Mucosa of rectum (tissue), 2 donors: ENCODE data around the gene QSOX1.

Experiments used
- H3K27ac ChIP-seq, 2 donors: one replicate each; pipeline ENCODE4 v1.7.0; 2013; ENCODE audit warnings: inconsistent platforms in 2 of 2, low read depth in 2 of 2, low read length in 2 of 2
- H3K27me3 ChIP-seq, 2 donors: one replicate each; pipeline ENCODE4 v1.7.0; 2013; ENCODE audit warnings: low read length in 2 of 2; ENCODE audit not compliant: control insufficient read depth in 2 of 2, insufficient read depth in 2 of 2
- H3K36me3 ChIP-seq, 2 donors: one replicate each; pipeline ENCODE4 v1.7.0; 2013; ENCODE audit warnings: low read length in 2 of 2; ENCODE audit not compliant: control insufficient read depth in 2 of 2, insufficient read depth in 2 of 2
- H3K4me1 ChIP-seq, 2 donors: one replicate each; pipeline ENCODE4 v1.7.0; 2013; ENCODE audit warnings: low read length in 2 of 2, mild to moderate bottlenecking in 1 of 2; ENCODE audit not compliant: control insufficient read depth in 2 of 2, insufficient read depth in 2 of 2
- H3K4me3 ChIP-seq, 2 donors: one replicate each; pipeline ENCODE4 v1.7.0; 2013; ENCODE audit warnings: low read length in 2 of 2
- H3K9ac ChIP-seq, 2 donors: one replicate each; pipeline ENCODE4 v1.7.0; 2013; ENCODE audit warnings: low read length in 2 of 2, low read depth in 1 of 2, mild to moderate bottlenecking in 1 of 2
- H3K9me3 ChIP-seq, 2 donors: one replicate each; pipeline ENCODE4 v1.7.0; 2013; ENCODE audit warnings: low read length in 2 of 2; ENCODE audit not compliant: control insufficient read depth in 2 of 2
- donor health status: healthy.
- donor health status: Normal muscosa, but diverticular disease.

Gene QSOX1

DNA sequence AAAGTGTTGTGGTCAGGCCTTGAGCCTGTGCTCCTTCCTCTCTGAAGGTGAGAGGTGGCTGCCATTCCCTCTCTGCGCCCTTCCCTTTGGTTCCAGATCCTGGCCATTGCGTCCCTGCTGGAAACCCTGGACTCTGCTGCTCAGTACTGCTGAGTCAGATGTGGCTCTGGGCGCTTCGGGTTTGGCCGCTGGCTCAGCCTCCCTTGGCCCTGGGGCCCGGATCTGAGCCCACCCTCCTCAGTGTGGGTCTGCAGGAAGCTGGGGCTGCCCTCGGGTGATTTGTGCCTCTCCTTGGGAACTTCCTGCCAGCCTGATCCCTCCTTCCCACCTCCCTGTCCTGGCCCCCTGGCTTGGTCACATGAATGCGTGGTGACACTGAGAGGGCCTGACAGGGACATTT, 32.2 kb downstream of the QSOX1 start:
- H3K9me3 ChIP-seq, result no peaks in the 10 kb centered on the region
- H3K36me3 ChIP-seq, result peaks cover 60 to 93% of the 10 kb centered on the region in 2 donors
- no peak overlapping the region for H3K9ac ChIP-seq
- no peaks in the 10 kb centered on the region for H3K27me3 ChIP-seq
- H3K4me3 ChIP-seq, result no peak overlapping the region
- H3K27ac ChIP-seq, result no peak overlapping the region
- no peaks in the 10 kb centered on the region for H3K4me1 ChIP-seq

DNA sequence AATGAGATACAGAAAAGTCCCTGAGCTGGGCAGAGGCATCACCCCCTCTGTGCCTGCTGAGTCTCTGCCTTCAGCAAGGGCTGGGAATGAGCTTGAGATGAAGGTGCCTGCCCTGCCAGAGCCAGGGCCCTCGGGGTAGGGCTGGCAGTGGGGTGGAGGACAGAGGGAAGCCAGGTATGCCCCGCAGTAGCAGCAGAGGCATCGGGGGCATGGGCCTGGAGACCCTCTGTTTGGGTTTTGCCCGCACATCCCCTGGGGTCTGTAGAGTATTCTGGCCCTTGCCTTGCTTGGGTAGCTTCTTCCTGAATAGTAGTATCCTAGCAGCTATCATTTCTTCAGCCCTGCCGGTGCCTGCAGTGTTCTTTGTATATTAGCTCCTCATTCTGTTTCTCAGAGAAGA, 33.0 kb downstream of the QSOX1 start:
- no peak overlapping the region for H3K9ac ChIP-seq
- peaks cover 56 to 87% of the 10 kb centered on the region in 2 donors for H3K36me3 ChIP-seq
- H3K9me3 ChIP-seq, result no peaks in the 10 kb centered on the region

DNA sequence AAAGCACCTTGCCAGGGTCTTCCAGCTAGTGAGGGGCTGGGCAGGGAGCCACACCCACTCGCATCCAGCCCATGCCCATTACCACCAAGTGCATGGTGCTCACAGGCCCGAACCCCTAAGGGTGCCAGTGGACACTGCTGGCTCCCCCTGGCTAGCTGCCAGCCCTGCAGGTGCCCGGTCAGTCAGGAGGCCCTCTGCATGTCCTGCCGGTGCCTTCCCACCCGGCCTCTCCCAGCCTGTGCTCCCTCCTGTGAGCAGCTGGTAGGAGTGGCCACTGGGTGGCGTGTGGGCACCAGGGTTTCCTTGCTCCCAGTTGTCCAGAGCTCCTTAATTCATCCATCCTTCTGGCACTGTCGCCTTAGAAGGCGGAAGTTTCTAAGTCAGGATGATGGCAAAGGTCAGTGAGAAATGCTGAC, 33.4 kb downstream of the QSOX1 start:
- Histone ChIP-seq H3K4me1 (peaks cover 0 to 3% of the 10 kb centered on the region in 2 donors), H3K4me3 (no peak overlapping the region), H3K27ac (no peak overlapping the region), H3K27me3 (no peaks in the 10 kb centered on the region), H3K9ac (no peak overlapping the region), H3K9me3 (no peaks in the 10 kb centered on the region), H3K36me3 (peaks cover 56 to 86% of the 10 kb centered on the region in 2 donors)

More for the DNA sequence above, 33.0 kb downstream of the QSOX1 start:
- H3K27ac ChIP-seq, result no peak overlapping the region
- no peaks in the 10 kb centered on the region for H3K27me3 ChIP-seq
- no peak overlapping the region for H3K4me3 ChIP-seq
- H3K4me1 ChIP-seq, result no peaks in the 10 kb centered on the region

DNA sequence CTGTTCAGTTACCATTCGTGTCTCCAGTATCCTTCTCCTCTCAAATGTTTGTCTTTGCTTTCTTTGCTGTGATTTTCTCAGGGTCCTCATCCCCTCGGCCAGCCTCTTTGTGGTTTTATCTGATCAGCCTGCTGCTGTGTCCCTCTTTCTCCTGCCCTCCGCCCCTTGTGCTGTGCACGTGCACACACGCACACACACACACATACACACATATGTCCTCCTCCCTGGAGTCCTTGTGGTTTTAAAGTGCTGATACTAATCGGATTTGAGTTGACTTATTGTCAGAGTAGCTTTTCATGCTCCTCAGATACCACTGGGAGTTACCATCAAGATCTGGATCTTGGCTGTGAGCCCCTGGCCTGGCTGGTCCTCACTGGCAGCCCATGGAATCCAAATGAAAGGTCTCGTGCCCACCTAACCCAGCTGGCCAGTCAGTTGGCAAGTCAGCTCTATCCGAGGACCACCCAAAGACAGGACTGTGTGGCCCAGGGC, 34.1 kb downstream of the QSOX1 start:
- Histone ChIP-seq H3K4me1 (peaks cover 1 to 8% of the 10 kb centered on the region in 2 donors), H3K36me3 (peaks cover 56 to 82% of the 10 kb centered on the region in 2 donors), H3K9me3 (no peaks in the 10 kb centered on the region), H3K27ac (no peak overlapping the region), H3K4me3 (no peak overlapping the region), H3K27me3 (no peaks in the 10 kb centered on the region), H3K9ac (no peak overlapping the region)

DNA sequence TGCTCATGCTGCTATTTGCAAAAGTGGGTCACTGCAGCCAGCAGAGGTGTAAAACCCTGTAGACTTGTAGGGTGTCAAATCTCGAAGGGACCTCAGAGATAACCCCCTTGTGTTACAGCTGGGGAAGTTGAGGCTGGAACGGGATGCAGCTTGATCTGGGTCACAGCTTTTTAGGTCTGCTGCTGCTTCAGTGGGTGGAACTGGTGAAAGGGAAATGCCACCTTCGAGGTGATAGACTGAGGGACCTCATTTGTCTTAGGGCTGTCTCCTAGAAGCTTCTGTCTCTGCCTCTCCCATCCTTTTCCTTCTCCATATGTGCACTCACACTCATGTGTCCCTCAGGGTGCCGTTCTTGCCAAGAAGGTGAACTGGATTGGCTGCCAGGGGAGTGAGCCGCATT, 35.4 kb downstream of the QSOX1 start:
- peaks cover 8 to 14% of the 10 kb centered on the region in 2 donors for H3K4me1 ChIP-seq
- no peak overlapping the region for H3K27ac ChIP-seq
- no peaks in the 10 kb centered on the region for H3K27me3 ChIP-seq
- H3K9me3 ChIP-seq, result no peaks in the 10 kb centered on the region
- no peak overlapping the region for H3K4me3 ChIP-seq
- no peak overlapping the region for H3K9ac ChIP-seq
- H3K36me3 ChIP-seq, result peaks cover 51 to 81% of the 10 kb centered on the region in 2 donors

DNA sequence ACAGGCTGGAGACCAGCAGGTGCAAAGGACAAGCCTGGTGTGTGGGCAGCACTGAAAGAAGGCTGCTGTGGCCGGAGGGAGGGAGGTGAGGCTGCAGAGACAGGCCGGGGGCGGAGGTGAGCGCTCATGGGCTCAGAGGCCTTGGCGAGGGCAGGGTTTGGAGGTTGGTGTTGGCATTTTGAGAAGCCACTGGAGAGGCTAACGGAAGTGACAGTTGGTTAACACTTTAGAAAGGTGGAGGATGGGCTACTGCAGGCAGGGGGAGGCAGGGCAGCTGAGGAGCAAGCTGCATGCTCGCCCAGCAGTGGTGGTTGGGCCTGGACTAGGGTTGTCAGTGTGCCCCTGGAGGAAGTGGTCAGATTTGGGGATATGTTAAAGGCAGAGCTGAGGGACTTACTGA, 37.5 kb downstream of the QSOX1 start:
- no peak overlapping the region for H3K4me3 ChIP-seq
- H3K36me3 ChIP-seq, result peaks cover 42 to 72% of the 10 kb centered on the region in 2 donors

DNA sequence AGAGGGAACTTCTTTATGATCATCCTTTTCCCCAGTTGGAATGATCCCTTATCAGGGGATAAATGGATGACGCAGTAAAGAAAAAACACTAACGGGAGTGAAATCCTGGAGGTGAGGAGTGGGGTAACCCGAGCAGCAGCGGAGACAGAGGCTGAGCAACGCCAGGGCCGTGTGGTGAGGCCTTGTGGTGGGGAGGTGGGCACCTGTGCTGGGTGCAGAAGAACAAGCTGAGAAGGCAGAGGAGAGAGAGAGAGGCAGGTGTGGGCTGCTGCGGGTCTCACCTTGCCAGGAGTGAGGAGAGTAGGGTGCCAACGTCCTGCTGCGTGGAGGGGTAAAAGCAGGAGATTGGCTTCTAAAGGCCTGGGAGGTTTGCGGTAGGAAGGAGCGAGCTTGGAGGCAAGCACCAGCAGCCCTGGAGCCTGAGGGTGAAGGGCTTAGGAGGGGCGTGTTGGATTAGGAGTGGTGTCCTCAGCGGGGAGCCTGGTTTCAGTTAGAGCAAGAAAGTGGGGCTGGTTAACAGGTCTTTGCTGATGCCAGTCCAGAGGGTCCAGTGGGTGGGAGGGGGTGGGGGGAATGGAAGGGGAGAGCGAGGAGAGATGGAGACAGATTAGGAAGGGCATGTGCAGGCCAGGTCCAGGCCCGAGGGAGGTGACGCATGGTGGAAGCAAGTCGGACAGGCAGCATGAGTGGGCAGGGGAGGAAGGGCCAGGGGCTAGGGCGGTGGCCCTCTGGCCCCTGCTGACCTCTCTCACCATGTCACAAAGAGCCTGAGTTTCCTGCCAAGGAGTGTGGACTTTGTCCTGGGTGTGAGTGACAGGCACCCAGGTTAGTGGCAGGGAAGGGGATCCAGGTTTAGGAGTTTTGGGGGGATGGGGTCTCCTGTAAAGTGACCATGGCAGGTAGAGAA, 38.7 kb downstream of the QSOX1 start:
- H3K9ac ChIP-seq, result no peak overlapping the region
- H3K27ac ChIP-seq, result no peak overlapping the region
- H3K9me3 ChIP-seq, result no peaks in the 10 kb centered on the region
- peaks cover 8 to 14% of the 10 kb centered on the region in 2 donors for H3K4me1 ChIP-seq
- no peak overlapping the region for H3K4me3 ChIP-seq
- peaks cover 42 to 65% of the 10 kb centered on the region in 2 donors for H3K36me3 ChIP-seq
- H3K27me3 ChIP-seq, result no peaks in the 10 kb centered on the region

More for the DNA sequence above, 37.5 kb downstream of the QSOX1 start:
- H3K27me3 ChIP-seq, result no peaks in the 10 kb centered on the region
- H3K9ac ChIP-seq, result no peak overlapping the region
- H3K4me1 ChIP-seq, result peaks cover 8 to 14% of the 10 kb centered on the region in 2 donors
- no peaks in the 10 kb centered on the region for H3K9me3 ChIP-seq
- no peak overlapping the region for H3K27ac ChIP-seq

DNA sequence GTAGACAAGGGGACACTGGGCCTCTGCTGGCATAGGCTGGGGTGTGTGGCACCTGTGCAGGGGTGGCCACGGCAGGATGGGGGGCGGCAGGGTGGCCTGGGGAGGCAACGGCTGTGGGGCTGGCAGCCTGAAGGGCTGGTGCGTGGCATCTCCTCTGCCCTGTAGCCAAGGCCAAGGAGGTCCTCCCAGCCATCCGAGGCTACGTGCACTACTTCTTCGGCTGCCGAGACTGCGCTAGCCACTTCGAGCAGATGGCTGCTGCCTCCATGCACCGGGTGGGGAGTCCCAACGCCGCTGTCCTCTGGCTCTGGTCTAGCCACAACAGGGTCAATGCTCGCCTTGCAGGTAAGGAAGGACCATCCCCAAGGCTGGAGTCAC, 39.4 kb downstream of the QSOX1 start:
- Histone ChIP-seq H3K4me3 (no peak overlapping the region), H3K4me1 (peaks cover 8 to 14% of the 10 kb centered on the region in 2 donors), H3K9ac (no peak overlapping the region), H3K27me3 (no peaks in the 10 kb centered on the region), H3K36me3 (peaks cover 38 to 59% of the 10 kb centered on the region in 2 donors), H3K27ac (no peak overlapping the region), H3K9me3 (no peaks in the 10 kb centered on the region)

DNA sequence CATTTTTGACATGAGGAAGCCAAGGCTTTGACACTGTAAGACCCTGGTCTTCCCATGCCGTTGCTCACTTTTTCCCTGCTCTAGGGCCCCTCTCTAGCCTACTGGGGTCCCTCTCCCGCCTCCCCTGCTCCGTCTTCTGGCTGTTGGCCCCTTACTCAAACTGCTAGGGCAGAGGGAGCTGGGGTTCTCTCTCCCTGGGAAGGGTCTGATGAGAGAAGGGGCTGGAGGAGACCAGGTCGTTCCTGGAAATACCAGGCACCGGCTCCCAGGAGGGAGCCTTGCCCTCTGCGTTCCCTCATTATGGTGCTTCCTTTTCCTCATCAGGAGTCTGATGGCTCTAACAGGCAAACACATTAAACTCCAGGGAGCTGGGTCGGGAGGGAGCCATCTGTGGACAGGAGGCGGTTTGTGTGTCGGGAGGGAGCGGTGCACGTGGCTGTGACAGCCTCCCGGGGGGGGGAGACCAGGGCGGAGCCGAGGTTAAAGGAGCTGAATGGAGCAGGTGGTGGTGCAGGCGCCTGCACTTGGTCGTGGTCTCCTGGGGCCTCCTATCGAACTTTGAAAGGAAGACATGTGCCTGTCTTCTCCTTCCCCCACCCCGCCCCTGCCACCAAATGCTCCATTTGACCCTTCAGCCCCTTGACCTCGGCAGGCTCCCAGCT, 40.0 kb downstream of the QSOX1 start:
- no peak overlapping the region for H3K27ac ChIP-seq
- H3K9ac ChIP-seq, result no peak overlapping the region
- no peaks in the 10 kb centered on the region for H3K9me3 ChIP-seq
- no peaks in the 10 kb centered on the region for H3K27me3 ChIP-seq
- H3K36me3 ChIP-seq, result peaks cover 35 to 54% of the 10 kb centered on the region in 2 donors
- no peak overlapping the region for H3K4me3 ChIP-seq
- H3K4me1 ChIP-seq, result peaks cover 8 to 14% of the 10 kb centered on the region in 2 donors

DNA sequence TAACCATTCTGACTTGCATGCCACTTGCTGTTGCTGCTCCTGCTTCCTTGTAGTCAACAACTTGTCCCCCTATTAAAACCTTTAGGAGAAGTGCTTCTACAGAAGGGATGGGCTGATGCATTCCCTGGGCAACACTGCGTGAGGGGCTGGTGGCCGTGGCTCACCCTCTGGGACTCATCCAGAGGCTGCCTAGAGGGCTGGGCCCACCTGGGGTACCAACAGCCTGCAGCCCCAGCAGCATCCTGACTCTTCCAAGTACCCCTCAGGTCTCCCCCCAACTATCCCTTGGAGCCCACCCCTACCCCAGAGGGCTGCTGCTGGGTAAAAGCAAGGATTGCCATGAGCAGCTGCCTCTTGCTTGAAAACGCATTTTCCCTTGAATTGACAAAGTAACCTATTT, 40.7 kb downstream of the QSOX1 start:
- Histone ChIP-seq H3K27me3 (no peaks in the 10 kb centered on the region), H3K9me3 (no peaks in the 10 kb centered on the region), H3K36me3 (peaks cover 27 to 47% of the 10 kb centered on the region in 2 donors), H3K4me1 (peaks cover 8 to 14% of the 10 kb centered on the region in 2 donors), H3K27ac (no peak overlapping the region), H3K4me3 (no peak overlapping the region), H3K9ac (no peak overlapping the region)
